Skin of body (tissue), 2 donors: ENCODE measurements around the gene MYH14. TPM values are rescaled to one million over a fixed set of nuclear protein-coding genes. Genes with fewer than 3 reads are reported as not detected.
"Not testable (repeated sequence)": the region's sequence is repeated elsewhere in the genome, so short reads cannot be mapped to it uniquely, and the experiment has no call there.

Experiments used
- DNase-seq: peaks from one replicate; lab custom pipeline; 2025; lab: John Stamatoyannopoulos, UW
- total RNA-seq: library from RNA; depleted of rRNA; stranded (reverse); fragments of >200 nt; gene quantifications from one replicate; pipeline ENCODE4 v1.2.3, GENCODE V29; 2014

The MYH14 gene
- total RNA-seq, 1 donor from 2014 or later, result 38.4 TPM

- DNase-seq, result no peak
These were observed 20.0 kb downstream of the MYH14 start for GRCh38 chr19:50223439-50223716.

GRCh38 chr19:50224986-50225747 lies 21.7 kb downstream of the MYH14 start:
- DNase-seq, result no peak

GRCh38 chr19:50226536-50226935 lies 23.1 kb downstream of the MYH14 start:
- DNase-seq, result no peak

- DNase-seq, result not testable (repeated sequence)
These were observed 24.7 kb downstream of the MYH14 start for GRCh38 chr19:50228153-50228552.

GRCh38 chr19:50230379-50231351 lies 27.2 kb downstream of the MYH14 start:
- no peak for DNase-seq

GRCh38 chr19:50231417-50231816 lies 28.0 kb downstream of the MYH14 start:
- not testable (repeated sequence) for DNase-seq

- no peak for DNase-seq
These were observed 28.4 kb downstream of the MYH14 start for GRCh38 chr19:50231821-50232220.

- DNase-seq, result no peak
These were observed 29.2 kb downstream of the MYH14 start for GRCh38 chr19:50232600-50232999.

- DNase-seq, result no peak
These were observed 30.0 kb downstream of the MYH14 start for GRCh38 chr19:50233308-50233910.

GRCh38 chr19:50237493-50237892 lies 34.1 kb downstream of the MYH14 start:
- DNase-seq, result not testable (repeated sequence)

- DNase-seq, result no peak
These were observed 34.6 kb downstream of the MYH14 start for GRCh38 chr19:50238043-50238442.

GRCh38 chr19:50239921-50240590 lies 36.6 kb downstream of the MYH14 start:
- DNase-seq, result no peak

GRCh38 chr19:50242581-50242980 lies 39.2 kb downstream of the MYH14 start:
- no peak for DNase-seq

GRCh38 chr19:50244695-50245094 lies 41.3 kb downstream of the MYH14 start:
- DNase-seq, result no peak

GRCh38 chr19:50248413-50248812 lies 45.0 kb downstream of the MYH14 start:
- DNase-seq, result no peak

- DNase-seq, result no peak
These were observed 45.4 kb downstream of the MYH14 start for GRCh38 chr19:50248826-50249225.

GRCh38 chr19:50249636-50250035 lies 46.2 kb downstream of the MYH14 start:
- no peak for DNase-seq

GRCh38 chr19:50250450-50251136 lies 47.2 kb downstream of the MYH14 start:
- DNase-seq, result no peak

- no peak for DNase-seq
These were observed 48.9 kb downstream of the MYH14 start for GRCh38 chr19:50252111-50252886.

GRCh38 chr19:50252887-50253268 lies 49.5 kb downstream of the MYH14 start:
- DNase-seq, result no peak
